Spleen (tissue), 11 donors: Measurements from ENCODE around the gene PINK1. TPM values are rescaled to one million over a fixed set of nuclear protein-coding genes. Genes with fewer than 3 reads are reported as not detected.
"Not testable (repeated sequence)": the region's sequence is repeated elsewhere in the genome, so short reads cannot be mapped to it uniquely, and the experiment has no call there.

ENCODE experiments used
- DNase-seq: peaks from one replicate; pipeline ENCODE4 v3.0.0-alpha.2; 2020
- H3K27ac ChIP-seq, 8 donors: fragments of 200-600 bp; sonication (generic) in 7 of 8; 1 replicate in 4 of 8; 2 replicates in 4 of 8; pipeline versions ENCODE4 v1.5.0 to v1.8.0; 2016 to 2021; ENCODE audit warnings: inconsistent platforms in 4 of 8, mild to moderate bottlenecking in 4 of 8, moderate library complexity in 1 of 8
- H3K27me3 ChIP-seq, 7 donors: fragments of 200-600 bp; sonication (generic) in 6 of 7; replicated peaks in 1 of 7; 1 replicate in 4 of 7; 2 replicates in 3 of 7; pipeline versions ENCODE4 v1.5.0 to v1.8.0; 2016 to 2021; ENCODE audit warnings: inconsistent platforms in 3 of 7, mild to moderate bottlenecking in 1 of 7
- H3K36me3 ChIP-seq, 6 donors: fragments of 200-600 bp; sonication (generic) in 5 of 6; 1 replicate in 4 of 6; 2 replicates in 2 of 6; pipeline versions ENCODE4 v1.5.0 to v1.8.0; 2016 to 2021; ENCODE audit warnings: inconsistent platforms in 2 of 6
- H3K4me1 ChIP-seq, 6 donors: fragments of 200-600 bp; sonication (generic) in 5 of 6; 1 replicate in 3 of 6; 2 replicates in 3 of 6; pipeline versions ENCODE4 v1.5.0 to v1.8.0; 2016 to 2021; ENCODE audit warnings: inconsistent platforms in 3 of 6
- H3K4me3 ChIP-seq, 8 donors: fragments of 200-600 bp; sonication (generic) in 7 of 8; 1 replicate in 4 of 8; 2 replicates in 4 of 8; pipeline versions ENCODE4 v1.5.0 to v1.8.0; 2016 to 2021; ENCODE audit warnings: inconsistent platforms in 4 of 8, mild to moderate bottlenecking in 4 of 8, moderate library complexity in 2 of 8
- H3K9me3 ChIP-seq, 8 donors: fragments of 200-600 bp; sonication (generic) in 7 of 8; 1 replicate in 4 of 8; 2 replicates in 4 of 8; pipeline versions ENCODE4 v1.5.0 to v1.8.0; 2016 to 2021; ENCODE audit warnings: inconsistent platforms in 4 of 8
- CTCF ChIP-seq, 11 experiments: fragments of 200-600 bp in 7 of 11; fragments of 450-650 bp in 4 of 11; sonication (generic) in 4 of 11; IDR thresholded peaks in 8 of 11; conservative IDR thresholded peaks in 3 of 11; 1 replicate in 7 of 11; 2 replicates in 4 of 11; pipeline versions ENCODE4 v1.4.0 to v1.8.0; 2016 to 2021; ENCODE audit warnings: antibody characterized with exemption in 11 of 11, inconsistent platforms in 4 of 11, mild to moderate bottlenecking in 1 of 11
- POLR2A ChIP-seq, 3 donors: fragments of 450-650 bp; IDR thresholded peaks; one replicate each; pipeline ENCODE4 v1.5.1; 2017; ENCODE audit warnings: antibody characterized with exemption in 3 of 3, mild to moderate bottlenecking in 1 of 3
- POLR2AphosphoS5 ChIP-seq, 3 donors: sonication (generic); formaldehyde crosslinking; IDR thresholded peaks; one replicate each; pipeline ENCODE4 v1.5.1; 2017; ENCODE audit warnings: antibody characterized with exemption in 3 of 3
- WGBS, 5 donors: extraction: QIAGEN DNeasy Blood & Tissue Kit in 3 of 5; methylation state at CpG; one replicate each; pipeline versions ENCODE4 v1.1.5 to v1.1.7; 2013 to 2018; 5-methylcytosine and 5-hydroxymethylcytosine counted together
- intact Hi-C: fragments of 100-400 bp; cut with DNase I; formaldehyde crosslinking; loops from one replicate; pipeline ENCODE4 v1.15.0; 2023; ENCODE audit warnings: low total_unique reads
- polyA plus RNA-seq, 3 donors: library from polyadenylated mRNA; stranded (reverse); fragments of 200-250 nt; gene quantifications; one replicate each; pipeline ENCODE4 v1.2.1, GENCODE V29; 2013
- total RNA-seq, 7 donors: library from RNA; depleted of rRNA in 3 of 7; stranded (reverse); fragments of >200 nt in 3 of 7; fragmentation: NEBNext Ultra II Directional in 4 of 7; extraction: Animal tissue kit (Norgen Biotek cat#: 25700) in 4 of 7; gene quantifications; one replicate each; pipeline versions ENCODE4 v1.1.0 to v1.2.1, GENCODE V29; 2016 to 2021
- donor health status: healthy with polysubstance abuse.
- donor health status: DM: no; HTN: no; CAD: no; lungs with moderate emphysema.
- donor health status: DM: no; HTN: no; CAD: no.
- donor health status: Bipolar disorder and iron deficiency.
- donor health status: healthy.
- donor health status: DM: no; HTN: no; CAD: no.
- donor health status: DM: yes; HTN: yes; CAD: no.

The PINK1 gene
- total and polyA plus RNA-seq, 10 donors: 20.3 to 73.4 (median 47.9) TPM

DNA sequence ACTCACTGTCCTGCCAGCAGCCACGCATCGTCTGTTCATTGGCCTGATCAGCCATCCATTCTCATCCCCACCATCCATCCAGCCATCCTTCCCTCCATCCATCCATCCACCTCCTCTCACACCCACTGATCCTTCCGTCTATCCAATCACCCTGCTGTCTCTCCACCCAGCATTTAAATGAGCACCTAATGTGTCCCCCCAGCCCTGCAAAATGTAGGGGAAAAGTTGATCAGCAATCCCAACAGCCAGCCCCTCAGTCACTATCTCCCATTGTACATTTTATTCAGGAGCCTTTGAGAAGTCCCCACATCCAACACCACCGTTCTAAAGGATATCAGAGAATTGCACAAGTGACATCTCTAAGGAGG, 39.0 kb downstream of the PINK1 start:
- Histone ChIP-seq H3K9me3 (no peaks in the 10 kb centered on the region), H3K4me3 (no peak overlapping the region), H3K27me3 (no peaks in the 10 kb centered on the region), H3K4me1 (peaks cover 0 to 14% (median under 1%) of the 10 kb centered on the region in 6 donors), H3K27ac (no peak overlapping the region), H3K36me3 (peaks cover 0 to 83% (median 2%) of the 10 kb centered on the region in 6 donors)
- WGBS, 5 donors: 85 to 93% (median 87%) methylated on average over 4 of the region's 4 CpGs
- intact Hi-C loops: no loop called here
- DNase-seq: no peak
- TF ChIP-seq CTCF (IDR thresholded peaks at IDR 0.05 in 8 of 11, conservative IDR thresholded peaks at IDR 0.05 in 3 of 11): no peak
- TF ChIP-seq POLR2A (IDR thresholded peaks at IDR 0.05): no peak
- TF ChIP-seq POLR2AphosphoS5 (IDR thresholded peaks at IDR 0.05): no peak

DNA sequence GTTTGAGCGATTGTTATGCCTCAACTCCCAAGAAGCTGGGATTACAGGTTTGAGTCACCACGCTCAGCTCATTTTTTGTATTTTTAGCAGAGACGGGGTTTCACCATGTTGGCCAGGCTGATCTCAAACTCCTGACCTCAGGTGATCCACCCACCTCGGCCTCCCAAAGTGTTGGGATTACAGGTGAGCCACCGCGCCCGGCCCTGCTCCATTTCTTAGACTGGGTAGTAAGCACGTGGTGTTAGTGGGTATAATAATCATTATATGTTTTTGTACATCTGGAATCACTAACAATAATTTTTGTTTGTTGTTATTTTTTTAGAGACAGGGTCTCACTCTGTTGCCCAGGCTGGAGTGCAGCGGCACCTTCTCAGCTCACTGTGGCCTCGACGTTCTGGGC, 40.4 kb downstream of the PINK1 start:
- intact Hi-C loops, H3K4me3 ChIP-seq, H3K9me3 ChIP-seq, DNase-seq, H3K27ac ChIP-seq, H3K27me3 ChIP-seq: not testable (repeated sequence)
- Histone ChIP-seq H3K36me3 (peaks cover 0 to 89% (median 2%) of the 10 kb centered on the region in 6 donors), H3K4me1 (peaks cover 0 to 19% (median 5%) of the 10 kb centered on the region in 6 donors)
- 87 to 92% (median 89%) methylated on average over 11 of the region's 11 CpGs for WGBS, 5 donors

- peaks cover 0 to 9% (median 0%) of the 10 kb centered on the region in 8 donors for H3K9me3 ChIP-seq
- WGBS, 5 donors: 42 to 52% (median 48%) methylated on average over 6 of the region's 6 CpGs
Observed at GRCh38 chr1:20678599-20678998, 45.3 kb downstream of the PINK1 start.

DNA sequence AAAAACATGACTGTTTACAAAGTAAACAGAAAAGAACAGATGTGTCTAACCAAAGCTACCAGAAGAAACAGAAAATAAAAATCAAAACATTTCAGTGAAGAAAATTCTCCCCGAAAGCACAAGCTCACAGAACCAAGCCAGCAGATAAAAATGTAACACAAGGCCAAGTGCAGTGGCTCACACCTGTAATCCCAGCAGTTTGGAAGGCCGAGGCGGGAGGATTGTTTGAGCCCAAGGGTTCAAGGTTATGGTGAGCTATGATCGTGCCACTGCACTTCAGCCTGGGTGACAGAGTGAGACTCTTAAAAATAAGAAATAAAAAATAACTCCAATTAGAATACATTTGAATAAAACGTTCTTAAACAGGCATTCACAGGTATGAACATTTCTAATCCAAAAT, 47.0 kb downstream of the PINK1 start:
- no peak for TF ChIP-seq CTCF (IDR thresholded peaks at IDR 0.05 in 8 of 11, conservative IDR thresholded peaks at IDR 0.05 in 3 of 11)
- no peak for TF ChIP-seq POLR2AphosphoS5 (IDR thresholded peaks at IDR 0.05)
- TF ChIP-seq POLR2A (IDR thresholded peaks at IDR 0.05): no peak
- no peak overlapping the region for H3K4me3 ChIP-seq
- H3K27ac ChIP-seq: peak overlapping the region in 6 of 8 donors; percentile 1 to 93 (median 15)
- no peaks in the 10 kb centered on the region for H3K27me3 ChIP-seq
- H3K9me3 ChIP-seq: peaks cover 0 to 9% (median 0%) of the 10 kb centered on the region in 8 donors
- H3K4me1 ChIP-seq: peaks cover 3 to 80% (median 33%) of the 10 kb centered on the region in 6 donors
- DNase-seq: no peak
- intact Hi-C loops: no loop called here
- WGBS, 5 donors: 71 to 82% (median 77%) methylated on average over 5 of the region's 5 CpGs
- H3K36me3 ChIP-seq: peaks cover 0 to 41% (median 0%) of the 10 kb centered on the region in 6 donors

More at GRCh38 chr1:20678599-20678998, 45.3 kb downstream of the PINK1 start:
- peak overlapping the region in 3 of 8 donors; percentile 2 to 36 (median 27) for H3K4me3 ChIP-seq
- no peak for TF ChIP-seq POLR2A (IDR thresholded peaks at IDR 0.05)
- no peak for TF ChIP-seq POLR2AphosphoS5 (IDR thresholded peaks at IDR 0.05)
- TF ChIP-seq CTCF (IDR thresholded peaks at IDR 0.05 in 8 of 11, conservative IDR thresholded peaks at IDR 0.05 in 3 of 11): no peak
- H3K27me3 ChIP-seq: no peaks in the 10 kb centered on the region
- intact Hi-C loops: no loop called here
- no peak overlapping the region for H3K27ac ChIP-seq
- no peak for DNase-seq
- peaks cover 0 to 56% (median 0%) of the 10 kb centered on the region in 6 donors for H3K36me3 ChIP-seq
- H3K4me1 ChIP-seq: peaks cover 3 to 67% (median 30%) of the 10 kb centered on the region in 6 donors
